22Rv1 (cell line): ENCODE measurements around the gene PBX3.

Experiments used
- CTCF ChIP-seq: fragments of 450-650 bp; IDR thresholded peaks from 2 replicates; pipeline ENCODE4 v1.5.1; 2017; ENCODE audit warnings: mild to moderate bottlenecking
- ZFX ChIP-seq: fragments of 450-650 bp; IDR thresholded peaks from 2 replicates; pipeline ENCODE4 v1.6.1; 2017; ENCODE audit warnings: antibody characterized with exemption, borderline replicate concordance

DNA sequence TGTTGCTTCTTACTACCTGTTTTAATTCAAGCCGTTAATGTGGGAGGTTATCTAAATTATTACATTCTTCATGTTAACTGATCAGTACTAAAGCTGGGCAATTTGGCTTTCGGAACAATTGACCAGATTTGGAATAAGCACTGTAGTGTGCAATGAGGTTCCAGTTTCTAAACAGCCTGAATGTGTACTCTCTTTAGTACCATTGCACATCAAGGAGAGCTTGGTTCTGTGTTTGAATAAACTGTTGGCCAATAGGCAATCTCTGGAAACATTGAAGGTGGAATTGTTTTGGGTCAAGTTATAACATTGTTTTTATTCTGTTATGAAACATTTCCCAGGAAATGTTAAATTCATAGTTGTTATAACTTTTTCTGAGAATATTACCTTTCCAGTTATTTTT is 105.2 kb downstream of the PBX3 start:
- TF ChIP-seq CTCF, result no peak
- no peak for TF ChIP-seq ZFX
